GM12874 (cell line): ENCODE data around the gene FILIP1.

ENCODE experiments used
- TF ChIP-seq, protein P1 (sequence below): IDR thresholded peaks from 2 replicates; pipeline ENCODE4 v1.5.1; 2011; ENCODE audit warnings: low read depth, mild to moderate bottlenecking, control low read depth, low read length, moderate library complexity; ENCODE audit not compliant: insufficient read depth

Gene FILIP1

GRCh38 chr6:75415804-75416203 is 77.8 kb downstream of the FILIP1 start:
- TF ChIP-seq, protein P1, sequence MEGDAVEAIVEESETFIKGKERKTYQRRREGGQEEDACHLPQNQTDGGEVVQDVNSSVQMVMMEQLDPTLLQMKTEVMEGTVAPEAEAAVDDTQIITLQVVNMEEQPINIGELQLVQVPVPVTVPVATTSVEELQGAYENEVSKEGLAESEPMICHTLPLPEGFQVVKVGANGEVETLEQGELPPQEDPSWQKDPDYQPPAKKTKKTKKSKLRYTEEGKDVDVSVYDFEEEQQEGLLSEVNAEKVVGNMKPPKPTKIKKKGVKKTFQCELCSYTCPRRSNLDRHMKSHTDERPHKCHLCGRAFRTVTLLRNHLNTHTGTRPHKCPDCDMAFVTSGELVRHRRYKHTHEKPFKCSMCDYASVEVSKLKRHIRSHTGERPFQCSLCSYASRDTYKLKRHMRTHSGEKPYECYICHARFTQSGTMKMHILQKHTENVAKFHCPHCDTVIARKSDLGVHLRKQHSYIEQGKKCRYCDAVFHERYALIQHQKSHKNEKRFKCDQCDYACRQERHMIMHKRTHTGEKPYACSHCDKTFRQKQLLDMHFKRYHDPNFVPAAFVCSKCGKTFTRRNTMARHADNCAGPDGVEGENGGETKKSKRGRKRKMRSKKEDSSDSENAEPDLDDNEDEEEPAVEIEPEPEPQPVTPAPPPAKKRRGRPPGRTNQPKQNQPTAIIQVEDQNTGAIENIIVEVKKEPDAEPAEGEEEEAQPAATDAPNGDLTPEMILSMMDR = no peak

DNA sequence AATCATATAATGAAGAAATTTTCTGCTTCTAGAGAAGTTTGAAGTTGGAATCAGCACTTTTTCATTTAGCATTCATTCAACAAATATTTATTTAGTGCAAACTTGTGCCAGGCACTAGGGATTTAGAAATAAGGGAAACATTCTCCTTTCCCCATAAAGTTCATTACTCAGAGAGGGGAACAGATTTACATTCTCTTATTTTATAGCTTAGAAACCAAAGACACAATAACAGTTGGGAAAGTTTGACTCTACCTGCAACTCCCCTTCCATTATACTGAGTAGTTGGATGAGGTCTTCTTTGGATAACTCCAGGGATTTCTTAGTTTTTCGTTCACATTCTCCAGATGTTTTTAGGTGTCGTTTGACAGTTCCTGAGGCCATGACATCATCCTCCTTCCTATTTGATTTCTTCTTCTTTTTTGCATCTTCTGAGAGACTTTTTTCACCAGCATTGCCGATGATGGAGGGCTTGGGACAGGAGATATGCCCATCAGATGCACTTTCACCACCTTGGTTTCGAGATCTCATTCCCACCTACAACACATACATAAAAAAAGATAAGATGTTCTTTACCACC is 79.1 kb downstream of the FILIP1 start:
- TF ChIP-seq, protein P1 = no peak

GRCh38 chr6:75412969-75413662 is 80.5 kb downstream of the FILIP1 start:
- TF ChIP-seq, protein P1 = no peak

DNA sequence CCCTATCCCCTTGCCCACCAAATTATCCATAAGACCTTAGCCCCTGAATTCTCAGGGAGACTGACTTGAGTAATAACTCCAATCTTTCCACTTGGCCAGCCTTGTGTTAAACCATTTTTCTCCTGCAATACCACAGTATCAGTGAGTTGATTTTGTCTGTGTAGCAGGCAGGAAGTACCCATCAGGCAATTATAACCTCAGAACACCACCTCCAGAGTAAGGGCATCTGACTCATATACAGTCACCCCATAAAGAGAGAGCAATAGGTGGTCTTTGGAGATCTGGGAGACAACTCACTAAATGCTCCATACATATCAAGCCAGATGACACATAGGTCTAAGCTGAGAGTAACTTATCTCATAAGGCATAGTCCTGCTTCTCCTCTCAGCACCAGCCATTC is 83.7 kb downstream of the FILIP1 start:
- TF ChIP-seq, protein P1 = no peak

DNA sequence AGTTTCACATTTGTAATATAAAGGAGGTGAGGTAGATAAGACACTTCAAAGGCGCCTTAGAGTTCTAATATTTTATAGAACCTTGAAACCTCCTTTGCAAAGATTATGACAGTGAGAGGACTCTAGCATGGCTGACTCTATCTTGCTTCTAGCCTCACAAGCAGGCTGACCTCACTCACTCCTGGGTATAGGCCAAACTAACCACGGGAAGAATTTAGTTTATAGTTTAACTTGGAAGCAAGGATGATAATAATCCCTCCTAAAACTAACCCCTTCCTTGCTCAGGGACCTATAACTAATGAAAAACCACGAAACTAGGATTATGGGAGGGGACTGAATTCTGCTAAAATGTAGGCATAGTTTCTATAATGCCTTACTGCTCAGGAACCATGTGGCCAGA is 84.3 kb downstream of the FILIP1 start:
- TF ChIP-seq, protein P1 = no peak

DNA sequence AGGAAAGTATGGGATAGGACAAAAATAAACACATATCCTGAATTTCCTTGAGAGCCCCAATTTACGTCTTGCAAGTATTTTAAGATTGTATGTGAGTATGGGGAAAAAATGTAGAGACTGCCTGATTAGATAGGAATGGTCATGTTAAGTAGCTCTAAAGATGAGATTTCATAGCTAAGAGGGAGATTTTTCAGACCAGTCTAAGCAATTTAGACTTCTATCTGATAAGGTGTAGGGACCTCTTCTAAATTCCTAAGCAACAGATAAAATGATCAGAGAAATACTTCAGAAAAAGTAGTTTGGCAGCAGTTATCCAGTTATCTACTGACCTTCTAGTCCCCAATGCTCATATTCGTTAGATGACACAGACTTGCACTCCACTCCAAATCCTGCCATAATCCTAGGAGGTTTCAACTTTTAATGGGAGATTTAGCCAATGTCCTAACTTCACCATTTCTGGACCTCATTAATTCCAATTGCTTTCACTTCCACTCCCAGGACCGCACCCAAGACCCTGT is 90.0 kb downstream of the FILIP1 start:
- TF ChIP-seq, protein P1 = no peak

- TF ChIP-seq, protein P1 = no peak
These were observed 91.3 kb downstream of the FILIP1 start for GRCh38 chr6:75402296-75402695.
